Hepatocyte (in vitro differentiated cells): ENCODE data around the gene EARS2.

ENCODE experiments used
- EZH2 ChIP-seq: fragments of 200-600 bp; sonication (generic); IDR thresholded peaks from 2 replicates; pipeline ENCODE4 v1.6.1; 2016; ENCODE audit warnings: antibody characterized with exemption, mild to moderate bottlenecking, borderline replicate concordance
- EZH2phosphoT487 ChIP-seq: fragments of 200-600 bp; sonication (generic); IDR thresholded peaks from one replicate; pipeline ENCODE4 v1.6.1; 2018; ENCODE audit warnings: antibody characterized with exemption, mild to moderate bottlenecking, low read depth, moderate library complexity; ENCODE audit not compliant: unreplicated experiment, severe bottlenecking
- TF ChIP-seq, protein P1 (sequence below): fragments of 200-600 bp; sonication (generic); IDR thresholded peaks from 2 replicates; pipeline ENCODE4 v1.5.1; 2016; ENCODE audit warnings: antibody characterized with exemption, mild to moderate bottlenecking; ENCODE audit not compliant: poor library complexity

DNA sequence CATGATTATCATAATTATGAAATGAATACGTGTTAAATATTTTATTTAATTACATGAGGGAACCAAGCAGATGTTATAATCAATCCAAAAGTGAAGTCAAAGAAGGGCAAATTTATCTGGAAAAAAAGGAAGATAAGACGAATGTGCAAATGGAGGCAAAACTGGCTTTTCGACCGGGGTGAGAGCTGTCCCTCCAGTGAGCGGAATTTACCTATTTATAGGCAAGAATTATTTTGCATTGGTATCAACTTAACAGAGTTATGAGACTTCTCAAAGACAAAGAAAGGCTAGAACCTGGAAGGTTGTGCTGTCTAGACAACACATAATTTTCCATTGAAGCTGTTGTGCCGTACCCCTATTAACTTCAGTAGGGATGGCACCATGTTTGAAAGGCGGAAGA, 45.4 kb downstream of the EARS2 start:
- TF ChIP-seq EZH2 (no peak), EZH2phosphoT487 (no peak)
- TF ChIP-seq, protein P1, sequence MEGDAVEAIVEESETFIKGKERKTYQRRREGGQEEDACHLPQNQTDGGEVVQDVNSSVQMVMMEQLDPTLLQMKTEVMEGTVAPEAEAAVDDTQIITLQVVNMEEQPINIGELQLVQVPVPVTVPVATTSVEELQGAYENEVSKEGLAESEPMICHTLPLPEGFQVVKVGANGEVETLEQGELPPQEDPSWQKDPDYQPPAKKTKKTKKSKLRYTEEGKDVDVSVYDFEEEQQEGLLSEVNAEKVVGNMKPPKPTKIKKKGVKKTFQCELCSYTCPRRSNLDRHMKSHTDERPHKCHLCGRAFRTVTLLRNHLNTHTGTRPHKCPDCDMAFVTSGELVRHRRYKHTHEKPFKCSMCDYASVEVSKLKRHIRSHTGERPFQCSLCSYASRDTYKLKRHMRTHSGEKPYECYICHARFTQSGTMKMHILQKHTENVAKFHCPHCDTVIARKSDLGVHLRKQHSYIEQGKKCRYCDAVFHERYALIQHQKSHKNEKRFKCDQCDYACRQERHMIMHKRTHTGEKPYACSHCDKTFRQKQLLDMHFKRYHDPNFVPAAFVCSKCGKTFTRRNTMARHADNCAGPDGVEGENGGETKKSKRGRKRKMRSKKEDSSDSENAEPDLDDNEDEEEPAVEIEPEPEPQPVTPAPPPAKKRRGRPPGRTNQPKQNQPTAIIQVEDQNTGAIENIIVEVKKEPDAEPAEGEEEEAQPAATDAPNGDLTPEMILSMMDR = no peak
